ENCODE data around the gene CAPN11.
"Not testable (repeated sequence)": the region's sequence is repeated elsewhere in the genome, so short reads cannot be mapped to it uniquely, and the experiment has no call there.

Gene CAPN11

DNA sequence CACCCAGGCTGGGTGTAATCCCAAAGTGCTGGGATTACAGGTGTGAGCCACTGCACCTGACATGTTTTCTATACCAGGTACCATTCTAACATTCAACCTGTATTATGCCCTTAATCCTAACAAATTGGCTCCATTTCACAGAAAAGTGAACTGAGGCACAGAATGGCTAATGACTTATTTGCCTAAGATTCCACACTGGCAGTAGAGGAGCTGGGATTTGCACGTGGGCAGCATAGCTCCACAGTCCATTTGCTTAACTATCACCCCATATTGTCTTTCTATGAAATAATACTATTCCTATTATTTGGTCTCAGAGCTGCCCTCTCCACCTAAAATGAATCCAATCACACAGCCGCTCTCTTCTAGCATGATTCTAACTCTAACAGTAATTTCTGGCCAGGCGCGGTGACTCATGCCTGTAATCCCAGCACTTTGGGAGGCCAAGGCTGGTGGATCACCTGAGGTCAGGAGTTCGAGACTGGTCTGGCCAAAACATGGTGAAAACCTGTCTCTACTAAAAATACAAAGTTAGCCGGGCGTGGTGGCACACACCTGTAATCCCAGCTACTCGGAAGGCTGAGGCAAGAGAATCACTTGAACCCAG is 34.8 kb downstream of the CAPN11 start:
- no peak for DNase-seq (ENCODE audit: low read depth)
- in situ Hi-C loops (cut with HindIII; ENCODE audit: low sequenced_read_pairs), result no loop called here
- H3K4me3 ChIP-seq (ENCODE audit: low read depth, low read length), result no peak overlapping the region
- TF ChIP-seq, protein P1, sequence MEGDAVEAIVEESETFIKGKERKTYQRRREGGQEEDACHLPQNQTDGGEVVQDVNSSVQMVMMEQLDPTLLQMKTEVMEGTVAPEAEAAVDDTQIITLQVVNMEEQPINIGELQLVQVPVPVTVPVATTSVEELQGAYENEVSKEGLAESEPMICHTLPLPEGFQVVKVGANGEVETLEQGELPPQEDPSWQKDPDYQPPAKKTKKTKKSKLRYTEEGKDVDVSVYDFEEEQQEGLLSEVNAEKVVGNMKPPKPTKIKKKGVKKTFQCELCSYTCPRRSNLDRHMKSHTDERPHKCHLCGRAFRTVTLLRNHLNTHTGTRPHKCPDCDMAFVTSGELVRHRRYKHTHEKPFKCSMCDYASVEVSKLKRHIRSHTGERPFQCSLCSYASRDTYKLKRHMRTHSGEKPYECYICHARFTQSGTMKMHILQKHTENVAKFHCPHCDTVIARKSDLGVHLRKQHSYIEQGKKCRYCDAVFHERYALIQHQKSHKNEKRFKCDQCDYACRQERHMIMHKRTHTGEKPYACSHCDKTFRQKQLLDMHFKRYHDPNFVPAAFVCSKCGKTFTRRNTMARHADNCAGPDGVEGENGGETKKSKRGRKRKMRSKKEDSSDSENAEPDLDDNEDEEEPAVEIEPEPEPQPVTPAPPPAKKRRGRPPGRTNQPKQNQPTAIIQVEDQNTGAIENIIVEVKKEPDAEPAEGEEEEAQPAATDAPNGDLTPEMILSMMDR (IDR thresholded peaks at IDR 0.05; ENCODE audit: low read depth, low read length, missing control alignments), result no peak

DNA sequence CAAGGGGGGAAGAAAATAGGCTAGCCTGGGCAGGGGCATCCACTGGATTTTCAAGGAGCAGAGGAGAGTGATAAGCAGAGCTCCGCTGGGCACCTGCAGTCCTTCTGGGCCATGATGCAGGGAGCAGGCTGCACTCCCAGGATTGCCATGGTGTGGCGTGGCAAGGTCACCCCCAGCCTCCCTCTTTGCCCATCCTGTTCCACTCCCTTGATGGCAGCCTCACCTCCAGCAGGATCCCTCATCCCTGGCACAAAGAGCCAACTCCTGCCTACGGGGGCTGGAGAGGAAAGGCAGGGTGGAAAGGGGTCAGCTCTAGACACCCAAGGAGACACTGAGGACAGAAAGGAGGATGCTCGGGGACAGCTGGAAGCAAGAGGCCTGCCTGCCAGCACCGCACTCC is 35.7 kb downstream of the CAPN11 start:
- no peak overlapping the region for H3K4me3 ChIP-seq (ENCODE audit: low read depth, low read length)
- TF ChIP-seq, protein P1 (IDR thresholded peaks at IDR 0.05; ENCODE audit: low read depth, low read length, missing control alignments), result no peak
- in situ Hi-C loops (cut with HindIII; ENCODE audit: low sequenced_read_pairs), result no loop called here
- DNase-seq (ENCODE audit: low read depth), result no peak

DNA sequence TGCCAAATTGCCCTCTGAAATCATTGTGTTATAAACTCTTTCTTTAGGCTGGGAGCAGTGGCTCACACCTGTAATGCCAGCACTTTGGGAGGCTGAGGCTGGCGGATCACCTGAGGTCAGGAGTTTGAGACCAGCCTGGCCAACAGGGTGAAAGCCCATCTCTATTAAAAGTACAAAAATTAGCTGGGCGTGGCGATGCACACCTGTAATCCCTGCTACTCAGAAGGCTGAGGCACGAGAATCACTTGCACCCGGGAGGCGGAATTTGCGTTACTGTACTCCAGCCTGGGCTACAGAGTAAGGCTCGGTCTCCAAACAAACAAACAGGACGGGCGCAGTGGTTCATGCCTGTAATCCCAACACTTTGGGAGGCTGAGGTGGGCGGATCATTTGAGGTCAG is 37.7 kb downstream of the CAPN11 start:
- H3K4me3 ChIP-seq (ENCODE audit: low read depth, low read length); in situ Hi-C loops (cut with HindIII; ENCODE audit: low sequenced_read_pairs); DNase-seq (ENCODE audit: low read depth): not testable (repeated sequence)

DNA sequence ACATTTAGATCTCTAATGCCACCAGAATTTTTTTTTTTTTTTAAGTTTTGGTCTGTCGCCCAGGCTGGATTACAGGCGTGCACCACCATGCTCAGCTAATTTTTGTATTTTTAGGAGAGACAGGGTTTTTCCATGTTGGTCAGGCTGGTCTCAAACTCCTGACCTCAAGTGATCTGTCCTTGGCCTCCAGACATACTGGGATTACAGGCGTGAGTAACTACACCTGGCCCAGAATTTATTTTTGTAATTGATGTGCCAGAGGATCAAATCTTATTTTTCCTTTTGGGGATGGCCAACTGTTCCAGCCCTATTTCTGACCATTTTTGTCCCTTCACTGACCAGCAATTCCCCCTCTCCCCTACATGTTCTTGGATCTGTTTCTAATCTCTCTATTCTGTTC is 40.1 kb downstream of the CAPN11 start:
- in situ Hi-C loops (cut with HindIII; ENCODE audit: low sequenced_read_pairs), result no loop called here
- TF ChIP-seq, protein P1 (IDR thresholded peaks at IDR 0.05; ENCODE audit: low read depth, low read length, missing control alignments), result no peak
- no peak overlapping the region for H3K4me3 ChIP-seq (ENCODE audit: low read depth, low read length)
- no peak for DNase-seq (ENCODE audit: low read depth)

DNA sequence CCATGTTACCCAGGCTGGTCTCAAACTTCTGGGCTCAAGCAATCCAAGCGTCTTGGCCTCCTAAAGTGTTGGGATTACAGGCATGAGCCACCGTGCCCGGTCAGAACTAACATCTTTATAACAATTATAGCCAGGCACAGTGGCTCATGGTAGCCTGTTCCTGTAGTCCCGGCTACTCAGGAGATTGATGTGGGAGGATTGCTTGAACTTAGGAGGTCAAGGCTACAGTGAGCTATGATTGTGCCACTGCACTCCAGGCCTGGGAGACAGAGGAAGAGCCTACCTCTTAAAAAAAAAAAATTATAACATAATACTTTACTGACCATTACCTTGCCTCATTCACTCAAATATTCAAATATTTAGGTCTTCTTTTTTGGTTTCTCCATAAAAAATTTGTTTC is 41.3 kb downstream of the CAPN11 start:
- no peak overlapping the region for H3K4me3 ChIP-seq (ENCODE audit: low read depth, low read length)
- TF ChIP-seq, protein P1 (IDR thresholded peaks at IDR 0.05; ENCODE audit: low read depth, low read length, missing control alignments), result no peak
- in situ Hi-C loops (cut with HindIII; ENCODE audit: low sequenced_read_pairs), result no loop called here

DNA sequence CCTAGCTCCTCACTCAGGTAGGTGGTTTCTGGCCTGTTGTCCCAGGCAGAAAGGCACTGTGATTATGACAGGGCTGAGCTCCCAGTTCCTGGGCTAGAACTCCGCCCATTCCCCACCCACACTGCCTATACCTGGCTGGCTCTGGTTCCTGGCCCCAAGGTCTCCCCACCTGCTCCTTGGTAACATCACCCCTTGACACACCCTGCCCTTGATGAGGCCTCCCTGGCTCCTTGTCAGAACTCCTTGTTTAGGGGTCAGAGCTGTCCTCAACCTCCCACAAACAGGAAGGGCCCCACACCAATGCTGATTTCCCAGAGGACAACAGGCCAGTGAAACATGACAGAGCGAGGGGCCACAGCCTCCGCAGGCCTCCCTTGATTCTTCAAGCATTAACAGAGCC is 42.6 kb downstream of the CAPN11 start:
- TF ChIP-seq, protein P1 (IDR thresholded peaks at IDR 0.05; ENCODE audit: low read depth, low read length, missing control alignments), result no peak
- no peak for DNase-seq (ENCODE audit: low read depth)
- in situ Hi-C loops (cut with HindIII; ENCODE audit: low sequenced_read_pairs), result no loop called here
- no peak overlapping the region for H3K4me3 ChIP-seq (ENCODE audit: low read depth, low read length)

More for the DNA sequence above, 41.3 kb downstream of the CAPN11 start:
- no peak for DNase-seq (ENCODE audit: low read depth)

DNA sequence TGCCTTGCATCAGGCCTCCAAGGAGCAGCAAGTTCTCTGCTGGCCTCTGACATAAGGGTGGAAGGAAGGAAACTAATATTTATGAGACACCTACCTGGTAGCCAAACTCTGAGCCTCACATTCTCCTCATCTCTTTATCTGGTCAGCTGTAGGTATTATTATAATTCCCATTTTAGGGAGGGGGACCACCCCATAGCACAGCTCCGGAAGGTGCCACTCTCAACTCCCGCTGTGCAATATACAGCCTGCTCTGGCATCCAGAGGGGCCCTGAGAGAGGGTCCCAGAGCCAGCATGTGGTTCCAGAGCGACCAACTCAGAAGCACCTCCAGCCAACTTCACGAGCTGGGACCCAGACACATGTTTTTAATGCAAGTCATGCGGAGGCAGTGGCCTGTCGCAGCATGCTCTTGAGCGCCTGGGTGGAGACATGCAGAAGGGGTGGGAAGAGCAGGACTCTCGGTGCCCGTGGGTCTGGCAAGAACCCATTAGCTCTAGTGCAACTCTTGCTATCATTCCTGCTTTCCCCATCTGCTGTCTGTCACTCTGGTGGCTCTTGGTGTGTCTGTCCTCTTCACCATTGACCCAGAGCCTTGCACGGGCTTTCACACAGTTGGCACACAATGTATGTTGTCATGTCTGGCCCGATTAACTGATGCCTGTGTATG is 43.2 kb downstream of the CAPN11 start:
- no peak overlapping the region for H3K4me3 ChIP-seq (ENCODE audit: low read depth, low read length)
- in situ Hi-C loops (cut with HindIII; ENCODE audit: low sequenced_read_pairs), result no loop called here
- no peak for DNase-seq (ENCODE audit: low read depth)
- TF ChIP-seq, protein P1 (IDR thresholded peaks at IDR 0.05; ENCODE audit: low read depth, low read length, missing control alignments), result no peak
